H1 (cell line): ENCODE data around the gene KIF26B. TPM values are rescaled to one million over a fixed set of nuclear protein-coding genes. Genes with fewer than 3 reads are reported as not detected.

ENCODE experiments used
- CTCF ChIA-PET: fragments of 300-600 bp; sonication (Branson Sonifier 250); formaldehyde crosslinking; loops from one replicate; lab custom pipeline; 2021; ENCODE audit not compliant: partially characterized antibody; lab: Charles Lee
- POLR2A ChIA-PET: fragments of 300-600 bp; sonication (Branson Sonifier 250); formaldehyde crosslinking; loops from one replicate; lab custom pipeline; 2021; ENCODE audit warnings: inconsistent platforms; ENCODE audit not compliant: partially characterized antibody; lab: Charles Lee
- DNase-seq, 2 experiments: peaks; one replicate each; pipeline versions ENCODE4 v3.0.0 to v3.0.0-alpha.2; 2010 to 2022; ENCODE audit warnings: low spot score in 2 of 2, low read depth in 1 of 2, mixed read lengths in 1 of 2
- FAIRE-seq: peaks from 2 replicates; lab custom pipeline; 2011; peaks lifted over from hg19 to GRCh38; lab: Jason Lieb, UNC
- H2AFZ ChIP-seq: 2 replicates; pipeline ENCODE4 v1.8.1; 2012; ENCODE audit warnings: low read length, inconsistent platforms
- H2AK5ac ChIP-seq: 2 replicates; pipeline ENCODE4 v1.6.1; 2013; ENCODE audit warnings: low read depth, low read length
- H2BK120ac ChIP-seq: replicated peaks from 2 replicates; pipeline ENCODE3; 2013; ENCODE audit warnings: low read depth, low read length, inconsistent platforms
- H2BK12ac ChIP-seq: 2 replicates; pipeline ENCODE4 v1.6.1; 2013; ENCODE audit warnings: low read depth, low read length
- H2BK15ac ChIP-seq: 2 replicates; pipeline ENCODE4 v1.6.1; 2013; ENCODE audit warnings: low read length
- H2BK20ac ChIP-seq: 2 replicates; pipeline ENCODE4 v1.6.1; 2013; ENCODE audit warnings: low read length
- H2BK5ac ChIP-seq: 2 replicates; pipeline ENCODE4 v1.6.1; 2013; ENCODE audit warnings: low read depth, low read length
- H3K14ac ChIP-seq: 2 replicates; pipeline ENCODE4 v1.6.1; 2013; ENCODE audit warnings: inconsistent platforms; ENCODE audit not compliant: insufficient read length
- H3K18ac ChIP-seq: 2 replicates; pipeline ENCODE4 v1.6.1; 2013; ENCODE audit warnings: low read length; ENCODE audit errors: extremely low read depth
- H3K23ac ChIP-seq: 2 replicates; pipeline ENCODE4 v1.6.1; 2013; ENCODE audit warnings: inconsistent platforms; ENCODE audit not compliant: insufficient read length
- H3K23me2 ChIP-seq: 2 replicates; pipeline ENCODE4 v1.6.1; 2013; ENCODE audit warnings: low read depth, low read length
- H3K27ac ChIP-seq: 2 replicates; pipeline ENCODE4 v1.6.1; 2011; ENCODE audit warnings: low read depth, low read length, inconsistent platforms
- H3K27me3 ChIP-seq, 4 experiments: replicated peaks in 1 of 4; 1 replicate in 1 of 4; 2 replicates in 3 of 4; pipeline versions ENCODE4 v1.6.1 to v1.8.1; 2011 to 2013; ENCODE audit warnings: low read length in 3 of 4, mild to moderate bottlenecking in 3 of 4, inconsistent platforms in 2 of 4, mixed read lengths in 2 of 4, moderate library complexity in 1 of 4; ENCODE audit not compliant: control insufficient read depth in 3 of 4, insufficient read depth in 3 of 4; ENCODE audit errors: extremely low read depth in 1 of 4
- H3K36me3 ChIP-seq, 4 experiments: 2 replicates each; pipeline versions ENCODE4 v1.6.1 to v1.8.1; 2011 to 2013; ENCODE audit warnings: mild to moderate bottlenecking in 4 of 4, low read length in 3 of 4, moderate library complexity in 2 of 4, control low read depth in 1 of 4, inconsistent platforms in 1 of 4; ENCODE audit not compliant: insufficient read depth in 4 of 4, control insufficient read depth in 2 of 4
- H3K4ac ChIP-seq: replicated peaks from 2 replicates; pipeline ENCODE3; 2013; ENCODE audit warnings: low read length, low read depth, mixed read lengths, inconsistent platforms; ENCODE audit not compliant: insufficient read length
- H3K4me1 ChIP-seq, 4 experiments: replicated peaks in 1 of 4; 1 replicate in 1 of 4; 2 replicates in 3 of 4; pipeline versions ENCODE4 v1.6.1 to v1.8.1; 2011 to 2013; ENCODE audit warnings: low read length in 3 of 4, inconsistent platforms in 2 of 4, mixed read lengths in 1 of 4; ENCODE audit not compliant: insufficient read depth in 4 of 4, control insufficient read depth in 3 of 4
- H3K4me2 ChIP-seq, 2 experiments: 2 replicates each; pipeline versions ENCODE4 v1.6.1 to v1.8.1; 2011 to 2013; ENCODE audit warnings: low read depth in 2 of 2, low read length in 2 of 2, control low read depth in 1 of 2, inconsistent platforms in 1 of 2, mild to moderate bottlenecking in 1 of 2; ENCODE audit not compliant: insufficient read depth in 1 of 2
- H3K4me3 ChIP-seq, 4 experiments: fragments of 200-600, 300-600 bp in 1 of 4; sonication (generic), shearing (Covaris generic), sonication (Bioruptor Twin) in 1 of 4; 2 replicates each; pipeline versions ENCODE4 v1.5.1 to v1.8.1; 2011 to 2016; ENCODE audit warnings: low read length in 4 of 4, low read depth in 3 of 4, control low read depth in 2 of 4, inconsistent platforms in 2 of 4, mild to moderate bottlenecking in 2 of 4, mixed read lengths in 1 of 4, moderate library complexity in 1 of 4; ENCODE audit not compliant: insufficient read depth in 2 of 4; ENCODE audit errors: extremely low read depth in 1 of 4
- H3K56ac ChIP-seq: replicated peaks from 2 replicates; pipeline ENCODE3; 2013; ENCODE audit warnings: low read depth, mild to moderate bottlenecking, mixed read lengths, low read length, inconsistent platforms; ENCODE audit not compliant: insufficient read length
- H3K79me1 ChIP-seq: 2 replicates; pipeline ENCODE4 v1.6.1; 2013; ENCODE audit warnings: low read depth, low read length, control low read depth
- H3K79me2 ChIP-seq, 2 experiments: 2 replicates each; pipeline versions ENCODE4 v1.6.1 to v1.8.1; 2012 to 2013; ENCODE audit warnings: low read length in 2 of 2, mild to moderate bottlenecking in 2 of 2, inconsistent platforms in 1 of 2; ENCODE audit not compliant: insufficient read depth in 2 of 2, control insufficient read depth in 1 of 2
- H3K9ac ChIP-seq, 4 experiments: replicated peaks in 1 of 4; 1 replicate in 1 of 4; 2 replicates in 3 of 4; pipeline versions ENCODE4 v1.6.1 to v1.8.1; 2011 to 2013; ENCODE audit warnings: low read depth in 3 of 4, low read length in 3 of 4, control low read depth in 2 of 4, mild to moderate bottlenecking in 2 of 4, moderate library complexity in 2 of 4, inconsistent platforms in 1 of 4; ENCODE audit errors: extremely low read depth in 1 of 4
- H3K9me3 ChIP-seq, 2 experiments: 2 replicates each; pipeline versions ENCODE4 v1.6.1 to v1.8.1; 2012 to 2013; ENCODE audit warnings: mild to moderate bottlenecking in 2 of 2, moderate library complexity in 2 of 2, control low read depth in 1 of 2, inconsistent platforms in 1 of 2, low read depth in 1 of 2, low read length in 1 of 2, mixed read lengths in 1 of 2; ENCODE audit not compliant: insufficient read depth in 2 of 2
- H4K20me1 ChIP-seq, 2 experiments: replicated peaks in 1 of 2; 2 replicates each; pipeline versions ENCODE3 to v1.8.1; 2011 to 2013; ENCODE audit warnings: inconsistent platforms in 2 of 2, low read length in 2 of 2, mild to moderate bottlenecking in 1 of 2; ENCODE audit not compliant: insufficient read depth in 2 of 2, control insufficient read depth in 1 of 2
- H4K5ac ChIP-seq: 2 replicates; pipeline ENCODE4 v1.6.1; 2013; ENCODE audit warnings: low read length, low read depth, mixed read lengths, inconsistent platforms; ENCODE audit not compliant: insufficient read length
- H4K8ac ChIP-seq: 2 replicates; pipeline ENCODE4 v1.8.0; 2013; ENCODE audit warnings: mild to moderate bottlenecking, moderate library complexity, low read length, inconsistent platforms; ENCODE audit not compliant: insufficient read depth; ENCODE audit errors: extremely low read depth
- H4K91ac ChIP-seq: replicated peaks from 2 replicates; pipeline ENCODE3; 2013; ENCODE audit warnings: low read length, mixed read lengths, inconsistent platforms; ENCODE audit not compliant: insufficient read length
- ATF3 ChIP-seq: IDR thresholded peaks from 2 replicates; pipeline ENCODE4 v1.6.1; 2011; ENCODE audit warnings: low read depth, mild to moderate bottlenecking, low read length; ENCODE audit not compliant: insufficient read depth
- JUN ChIP-seq: IDR thresholded peaks from 2 replicates; pipeline ENCODE4 v1.6.1; 2011; ENCODE audit warnings: low read depth, mild to moderate bottlenecking, improper control_type of control experiment, low read length
- WGBS, 2 experiments: shearing (Covaris generic) in 1 of 2; methylation state at CpG; one replicate each; pipeline versions ENCODE4 v1.1.6 to v1.1.7; 2013 to 2015; ENCODE audit warnings: low lambda C conversion rate in 2 of 2, mixed read lengths in 2 of 2, inconsistent platforms in 1 of 2, low coverage in 1 of 2, missing lambda C conversion rate in 1 of 2; ENCODE audit not compliant: insufficient replicate concordance in 2 of 2, insufficient coverage in 1 of 2, insufficient read length in 1 of 2; ENCODE audit errors: extremely low coverage in 1 of 2, missing lambda C conversion rate in 1 of 2; 5-methylcytosine and 5-hydroxymethylcytosine counted together
- polyA plus RNA-seq, 7 experiments: library from polyadenylated mRNA; depleted of rRNA in 3 of 7; stranded (reverse) in 5 of 7; unstranded in 2 of 7; fragments of >200 nt in 5 of 7; fragments of 200-250 nt in 2 of 7; gene quantifications; 1 replicate in 5 of 7; 2 replicates in 1 of 7; 4 replicates in 1 of 7; pipeline versions ENCODE4 v1.2.1 to v1.2.3, GENCODE V29; 2011 to 2013; ENCODE audit warnings: missing spikeins in 2 of 7, mixed read lengths in 2 of 7
- total RNA-seq: library from RNA; stranded (reverse); fragmentation: NEBNext Ultra II Directional; extraction: Animal tissue kit (Norgen Biotek cat#: 25700); gene quantifications from 2 replicates; pipeline ENCODE4 v1.2.1, GENCODE V29; 2021

The KIF26B gene
- total and polyA plus RNA-seq, 2 of the 8 experiments (the other 6 are each of a cell fraction or from before 2014, with no cell fraction given) = 0.06 to 0.28 TPM

- H3K4me1 ChIP-seq = peaks cover 7 to 13% (median 10%) of the 10 kb centered on the region in 4 experiments; a peak in 6 of 7 replicates
- H2BK120ac ChIP-seq = no peak overlapping the region
- H3K36me3 ChIP-seq = no peaks in the 10 kb centered on the region
- FAIRE-seq (peak; percentile 83), DNase-seq (peak; percentile 34 to 37)
- peaks cover 0 to 3% of the 10 kb centered on the region in 2 experiments; a peak in 2 of 4 replicates for H3K9me3 ChIP-seq
- no peak overlapping the region for H2BK12ac ChIP-seq
- no peak overlapping the region for H4K5ac ChIP-seq
- ChIA-PET POLR2A (no interaction called here), CTCF (no interaction called here)
- H3K56ac ChIP-seq = no peak overlapping the region
- H3K4ac ChIP-seq = no peak overlapping the region
- H3K79me2 ChIP-seq = no peaks in the 10 kb centered on the region
- no peak overlapping the region; the same call in 1 of the 2 replicates for H4K8ac ChIP-seq
- H4K20me1 ChIP-seq = no peaks in the 10 kb centered on the region
- H2AK5ac ChIP-seq = no peak overlapping the region
- H3K79me1 ChIP-seq = no peaks in the 10 kb centered on the region
- H2BK15ac ChIP-seq = no peak overlapping the region
- no peak overlapping the region for H3K9ac ChIP-seq
- H4K91ac ChIP-seq = no peak overlapping the region
- no peak overlapping the region for H2AFZ ChIP-seq
- H3K4me2 ChIP-seq = peak overlapping the region; percentile 2 to 10
- H3K23ac ChIP-seq = no peak overlapping the region
- H2BK20ac ChIP-seq = no peak overlapping the region
- H2BK5ac ChIP-seq = 0 out of 2 replicates have a peak overlapping the region, but pooled peaks have one; percentile 5
- no peaks in the 10 kb centered on the region for H3K23me2 ChIP-seq
- 9% methylated on average over 6 of the region's 6 CpGs; no CpG with 5 or more reads in 1 of the 2 experiments for WGBS, 2 experiments
- no peaks in the 10 kb centered on the region for H3K27me3 ChIP-seq
- peak overlapping the region; percentile 33; the same call in 1 of the 2 replicates for H3K18ac ChIP-seq
- H3K27ac ChIP-seq = no peak overlapping the region
- H3K14ac ChIP-seq = no peak overlapping the region
- peak overlapping the region in 1 of 4 experiments; percentile 14; a peak in 1 of 8 replicates for H3K4me3 ChIP-seq
- TF ChIP-seq JUN (no peak), ATF3 (no peak)
Measured at GRCh38 chr1:245256528-245256927, 101.7 kb downstream of the KIF26B start.
